Esophagus muscularis mucosa (tissue), 4 donors: ENCODE measurements around the gene MAP2K6.

Experiments
- EP300 ChIP-seq: sonication (generic); formaldehyde crosslinking; IDR thresholded peaks from one replicate; pipeline ENCODE4 v1.6.1; 2017; ENCODE audit warnings: antibody characterized with exemption
- POLR2A ChIP-seq: fragments of 450-650 bp; IDR thresholded peaks from one replicate; pipeline ENCODE4 v1.6.1; 2017; ENCODE audit warnings: antibody characterized with exemption, moderate library complexity, mild to moderate bottlenecking, low read depth
- POLR2AphosphoS5 ChIP-seq, 2 donors: sonication (generic); formaldehyde crosslinking; IDR thresholded peaks; one replicate each; pipeline ENCODE4 v1.6.1; 2017; ENCODE audit warnings: antibody characterized with exemption in 2 of 2
- TF ChIP-seq, protein P1 (sequence below), 3 experiments: fragments of 200-600 bp in 2 of 3; fragments of 450-650 bp in 1 of 3; sonication (generic) in 2 of 3; IDR thresholded peaks; one replicate each; pipeline ENCODE4 v1.5.1; 2017 to 2019; ENCODE audit warnings: antibody characterized with exemption in 3 of 3, mild to moderate bottlenecking in 2 of 3, moderate library complexity in 1 of 3

DNA sequence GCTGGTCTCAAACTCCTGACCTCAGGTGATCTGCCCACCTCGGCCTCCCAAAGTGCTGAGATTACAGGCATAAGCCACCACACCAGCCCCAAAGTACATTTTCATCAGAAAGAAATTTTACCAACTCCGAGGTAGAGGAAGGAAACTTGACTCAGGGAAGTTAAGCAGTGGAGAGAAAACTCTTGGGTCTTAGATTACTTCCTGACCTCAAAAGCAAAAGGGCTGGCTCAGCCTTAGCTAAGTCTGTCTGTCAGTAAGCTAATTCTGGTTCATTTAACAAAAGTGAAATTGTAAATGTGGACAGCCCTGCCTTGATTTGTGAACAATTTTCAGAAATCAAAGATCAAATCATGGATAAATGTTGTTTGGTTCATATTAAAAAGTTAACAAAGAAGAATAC, 30.6 kb downstream of the MAP2K6 start:
- TF ChIP-seq, protein P1, sequence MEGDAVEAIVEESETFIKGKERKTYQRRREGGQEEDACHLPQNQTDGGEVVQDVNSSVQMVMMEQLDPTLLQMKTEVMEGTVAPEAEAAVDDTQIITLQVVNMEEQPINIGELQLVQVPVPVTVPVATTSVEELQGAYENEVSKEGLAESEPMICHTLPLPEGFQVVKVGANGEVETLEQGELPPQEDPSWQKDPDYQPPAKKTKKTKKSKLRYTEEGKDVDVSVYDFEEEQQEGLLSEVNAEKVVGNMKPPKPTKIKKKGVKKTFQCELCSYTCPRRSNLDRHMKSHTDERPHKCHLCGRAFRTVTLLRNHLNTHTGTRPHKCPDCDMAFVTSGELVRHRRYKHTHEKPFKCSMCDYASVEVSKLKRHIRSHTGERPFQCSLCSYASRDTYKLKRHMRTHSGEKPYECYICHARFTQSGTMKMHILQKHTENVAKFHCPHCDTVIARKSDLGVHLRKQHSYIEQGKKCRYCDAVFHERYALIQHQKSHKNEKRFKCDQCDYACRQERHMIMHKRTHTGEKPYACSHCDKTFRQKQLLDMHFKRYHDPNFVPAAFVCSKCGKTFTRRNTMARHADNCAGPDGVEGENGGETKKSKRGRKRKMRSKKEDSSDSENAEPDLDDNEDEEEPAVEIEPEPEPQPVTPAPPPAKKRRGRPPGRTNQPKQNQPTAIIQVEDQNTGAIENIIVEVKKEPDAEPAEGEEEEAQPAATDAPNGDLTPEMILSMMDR (IDR thresholded peaks at IDR 0.05) = no peak
- TF ChIP-seq POLR2A (no peak), POLR2AphosphoS5 (IDR thresholded peaks at IDR 0.05) (no peak), EP300 (no peak)
